ENCODE data around the gene CAMTA1. TPM values are rescaled to one million over a fixed set of nuclear protein-coding genes. Genes with fewer than 3 reads are reported as not detected.

Gene CAMTA1
- total and polyA plus RNA-seq, 9 of the 15 experiments (the other 6 are each of a cell fraction or from before 2014, with no cell fraction given), result 43.9 to 161 (median 65.9) TPM

DNA sequence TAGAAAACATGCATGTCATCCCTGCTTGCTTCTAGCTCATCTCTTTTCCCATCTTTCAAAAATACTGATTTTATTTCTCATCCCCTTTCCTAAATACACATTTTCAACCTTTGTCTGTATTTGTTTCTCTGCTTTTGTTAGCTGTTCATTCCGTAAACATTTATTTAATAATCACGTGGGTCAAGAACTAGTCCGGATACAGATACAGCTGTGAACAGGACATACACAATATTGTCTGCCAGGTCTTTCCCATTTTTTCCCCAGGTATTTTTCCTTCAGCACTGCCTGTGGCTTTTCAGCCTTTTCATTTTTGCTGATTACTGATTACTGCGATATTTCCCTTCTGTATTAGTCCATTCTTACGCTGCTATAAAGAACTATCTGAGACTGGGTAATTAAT is 1004.6 kb downstream of the CAMTA1 start:
- intact Hi-C loops (cut with micrococcal nuclease), result no loop called here
- Histone ChIP-seq H3K9me3 (replicated peaks; ENCODE audit: control insufficient read depth, insufficient read depth, low read depth, low read length) (peaks cover 13% of the 10 kb centered on the region), H2AFZ (ENCODE audit: low read depth, low read length) (no peak overlapping the region), H3K4me1 (replicated peaks in 1 of 2; ENCODE audit: control insufficient read depth in 2 of 2, insufficient read depth in 2 of 2, low read length in 2 of 2) (peaks cover 0 to under 1% of the 10 kb centered on the region in 2 experiments; a peak in 2 of 5 replicates), H3K4me2 (ENCODE audit: insufficient read depth, low read length) (no peak overlapping the region), H3K4me3 (no peak overlapping the region), H3K36me3 (ENCODE audit: control insufficient read depth, insufficient read depth, low read length) (peaks cover 29% of the 10 kb centered on the region; the same call in 2 of the 3 replicates), H4K20me1 (replicated peaks; ENCODE audit: control insufficient read depth, insufficient read depth, low read length) (no peaks in the 10 kb centered on the region), H3K27ac (ENCODE audit: extremely low read depth, low read depth, low read length) (no peak overlapping the region), H3K79me2 (ENCODE audit: control insufficient read depth, insufficient read depth, low read length) (no peaks in the 10 kb centered on the region), H3K9ac (ENCODE audit: insufficient read depth in 1 of 2, low read depth in 2 of 2, low read length in 2 of 2) (no peak overlapping the region), H3K27me3 (ENCODE audit: control insufficient read depth in 2 of 2, insufficient read depth in 2 of 2, low read length in 2 of 2) (no peaks in the 10 kb centered on the region), H3K9me1 (ENCODE audit: control insufficient read depth, insufficient read depth, low read length) (no peaks in the 10 kb centered on the region)
- ChIA-PET POLR2A (interaction anchor here (0.7 to 1.4 kb wide), 2 partner anchors 18 to 33 kb away, joined by 3 read pairs; no protein-coding TSS in a partner anchor), CTCF (ENCODE audit: low intra/inter-chr PET ratio) (no interaction called here)
- no peak for TF ChIP-seq PTRF (tag; IDR thresholded peaks at IDR 0.05)
- TF ChIP-seq, protein P1, sequence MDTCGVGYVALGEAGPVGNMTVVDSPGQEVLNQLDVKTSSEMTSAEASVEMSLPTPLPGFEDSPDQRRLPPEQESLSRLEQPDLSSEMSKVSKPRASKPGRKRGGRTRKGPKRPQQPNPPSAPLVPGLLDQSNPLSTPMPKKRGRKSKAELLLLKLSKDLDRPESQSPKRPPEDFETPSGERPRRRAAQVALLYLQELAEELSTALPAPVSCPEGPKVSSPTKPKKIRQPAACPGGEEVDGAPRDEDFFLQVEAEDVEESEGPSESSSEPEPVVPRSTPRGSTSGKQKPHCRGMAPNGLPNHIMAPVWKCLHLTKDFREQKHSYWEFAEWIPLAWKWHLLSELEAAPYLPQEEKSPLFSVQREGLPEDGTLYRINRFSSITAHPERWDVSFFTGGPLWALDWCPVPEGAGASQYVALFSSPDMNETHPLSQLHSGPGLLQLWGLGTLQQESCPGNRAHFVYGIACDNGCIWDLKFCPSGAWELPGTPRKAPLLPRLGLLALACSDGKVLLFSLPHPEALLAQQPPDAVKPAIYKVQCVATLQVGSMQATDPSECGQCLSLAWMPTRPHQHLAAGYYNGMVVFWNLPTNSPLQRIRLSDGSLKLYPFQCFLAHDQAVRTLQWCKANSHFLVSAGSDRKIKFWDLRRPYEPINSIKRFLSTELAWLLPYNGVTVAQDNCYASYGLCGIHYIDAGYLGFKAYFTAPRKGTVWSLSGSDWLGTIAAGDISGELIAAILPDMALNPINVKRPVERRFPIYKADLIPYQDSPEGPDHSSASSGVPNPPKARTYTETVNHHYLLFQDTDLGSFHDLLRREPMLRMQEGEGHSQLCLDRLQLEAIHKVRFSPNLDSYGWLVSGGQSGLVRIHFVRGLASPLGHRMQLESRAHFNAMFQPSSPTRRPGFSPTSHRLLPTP (IDR thresholded peaks at IDR 0.05; ENCODE audit: borderline replicate concordance, extremely low read depth, insufficient read length), result no peak
- FAIRE-seq (no peak), ATAC-seq (no peak), DNase-seq (ENCODE audit: extremely low read depth in 1 of 4, low spot score in 3 of 4) (no peak)
- in situ Hi-C loops (cut with MboI), result no loop called here
- BruUV-seq (replicated peaks), result no TSS peak
- WGBS (ENCODE audit: insufficient coverage, low coverage, missing lambda C conversion rate), result 31% methylated on average over 5 of the region's 5 CpGs
